Suppressor macrophage treated with lipopolysaccharide for 4 hours (primary cell): ENCODE measurements around the gene ALKBH4.
"Not testable (repeated sequence)": the region's sequence is repeated elsewhere in the genome, so short reads cannot be mapped to it uniquely, and the experiment has no call there.

Experiments used
- DNase-seq: peaks from one replicate; pipeline ENCODE4 v3.0.0-alpha.2; 2020

Gene ALKBH4, protein sequence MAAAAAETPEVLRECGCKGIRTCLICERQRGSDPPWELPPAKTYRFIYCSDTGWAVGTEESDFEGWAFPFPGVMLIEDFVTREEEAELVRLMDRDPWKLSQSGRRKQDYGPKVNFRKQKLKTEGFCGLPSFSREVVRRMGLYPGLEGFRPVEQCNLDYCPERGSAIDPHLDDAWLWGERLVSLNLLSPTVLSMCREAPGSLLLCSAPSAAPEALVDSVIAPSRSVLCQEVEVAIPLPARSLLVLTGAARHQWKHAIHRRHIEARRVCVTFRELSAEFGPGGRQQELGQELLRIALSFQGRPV

DNA sequence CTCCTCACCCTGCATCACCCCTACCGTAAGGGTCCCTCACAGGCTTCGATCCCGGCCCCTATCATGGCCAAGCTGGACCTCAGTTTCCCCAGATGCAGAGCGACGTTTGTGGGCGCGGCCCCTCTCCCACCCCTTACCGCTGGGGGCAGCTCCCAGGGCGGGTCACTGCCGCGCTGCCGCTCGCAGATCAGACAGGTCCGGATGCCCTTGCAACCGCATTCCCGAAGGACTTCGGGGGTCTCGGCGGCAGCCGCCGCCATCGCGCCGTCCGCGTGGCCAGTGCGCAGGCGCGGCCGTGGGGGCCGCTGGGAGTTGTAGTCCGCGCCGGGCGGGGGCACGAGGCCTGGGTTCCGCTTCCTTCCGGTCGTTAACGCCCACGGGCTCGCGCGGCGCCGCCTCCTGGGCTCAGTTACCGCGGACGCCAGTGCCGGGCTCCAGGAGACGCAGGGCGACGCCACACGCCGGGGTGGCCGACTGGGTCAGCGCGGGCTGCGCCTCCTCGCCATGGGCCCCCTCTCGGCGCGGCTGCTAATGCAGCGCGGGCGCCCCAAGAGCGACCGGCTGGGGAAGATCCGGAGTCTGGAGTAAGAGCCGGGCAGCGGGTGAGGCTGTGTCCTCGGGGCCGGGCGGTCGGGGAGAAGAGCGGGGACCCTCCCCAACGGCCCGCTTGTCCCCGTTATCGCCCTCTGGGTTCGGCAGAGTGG, at the start of gene ALKBH4, which contains the start of gene LRWD1:
Gene ALKBH4 (minus strand): TSS at position 287 of the 704 bp plus-strand sequence. CDS start 27 bp downstream, at position 260.
Gene LRWD1 (plus strand): TSS at position 408 of the 704 bp plus-strand sequence. CDS start 97 bp downstream, at position 505.
- peak; percentile 99 for DNase-seq

DNA sequence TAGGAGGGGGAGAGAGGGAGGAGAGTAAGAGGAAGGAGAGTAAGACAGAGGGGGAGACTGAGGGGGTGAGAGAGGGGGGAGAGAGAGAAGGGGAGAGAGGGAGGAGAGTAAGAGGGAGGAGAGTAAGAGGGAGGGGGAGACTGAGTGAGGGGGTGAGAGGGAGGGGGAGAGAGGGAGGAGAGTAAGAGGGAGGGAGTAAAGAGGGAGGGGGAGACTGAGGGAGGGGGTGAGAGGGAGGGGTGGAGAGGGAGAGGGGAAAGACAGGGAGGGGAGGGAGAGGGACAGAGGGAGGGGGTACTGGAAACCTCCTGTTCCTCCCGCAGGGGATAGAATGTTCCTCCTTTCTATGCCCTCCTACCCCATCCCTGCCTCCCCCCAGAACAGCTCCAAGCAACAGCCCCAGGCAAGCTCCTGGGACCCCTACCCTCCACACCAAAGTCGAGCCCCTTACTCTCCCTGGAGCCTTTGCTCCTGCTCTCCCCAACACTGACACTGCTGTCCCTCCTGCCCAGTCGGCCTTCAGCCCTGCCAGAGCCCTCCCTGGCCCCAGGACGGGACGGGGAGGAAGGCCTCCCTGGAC, 48.1 kb upstream of the ALKBH4 start:
- DNase-seq: peak; percentile 29

DNA sequence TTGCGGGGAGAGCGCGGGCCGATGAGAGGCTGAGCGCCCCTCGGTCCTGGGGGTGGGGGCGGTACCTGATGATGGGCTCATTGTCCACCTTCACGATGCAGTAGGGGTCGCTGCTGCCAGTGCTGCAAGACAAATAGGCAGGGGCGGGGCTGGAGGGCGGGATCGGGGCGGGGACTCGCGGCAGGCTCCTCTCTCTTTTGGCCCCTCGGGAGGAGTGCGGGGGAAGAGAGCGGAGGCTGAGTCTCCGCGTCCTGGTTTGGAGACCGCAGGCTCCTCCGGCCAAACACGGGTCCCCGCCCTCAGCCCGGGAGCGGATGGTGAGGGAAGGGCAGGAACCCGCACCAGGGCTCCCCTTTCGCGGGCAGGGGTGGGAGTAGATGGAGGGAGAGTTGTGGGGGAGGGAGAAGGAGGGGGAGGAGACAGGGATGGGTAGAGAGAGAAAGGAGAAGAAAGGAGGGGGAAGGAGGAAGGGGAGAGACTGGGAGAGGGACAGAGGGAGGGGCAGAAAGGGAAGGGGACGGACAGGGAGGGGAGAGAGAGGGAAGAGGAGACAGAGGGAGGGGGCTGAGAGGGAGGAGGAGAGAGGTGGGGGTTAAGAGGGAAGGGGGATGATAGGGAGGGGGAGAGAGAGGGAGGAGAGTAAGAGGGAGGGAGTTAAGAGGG, 47.3 kb upstream of the ALKBH4 start:
- DNase-seq: not testable (repeated sequence)

DNA sequence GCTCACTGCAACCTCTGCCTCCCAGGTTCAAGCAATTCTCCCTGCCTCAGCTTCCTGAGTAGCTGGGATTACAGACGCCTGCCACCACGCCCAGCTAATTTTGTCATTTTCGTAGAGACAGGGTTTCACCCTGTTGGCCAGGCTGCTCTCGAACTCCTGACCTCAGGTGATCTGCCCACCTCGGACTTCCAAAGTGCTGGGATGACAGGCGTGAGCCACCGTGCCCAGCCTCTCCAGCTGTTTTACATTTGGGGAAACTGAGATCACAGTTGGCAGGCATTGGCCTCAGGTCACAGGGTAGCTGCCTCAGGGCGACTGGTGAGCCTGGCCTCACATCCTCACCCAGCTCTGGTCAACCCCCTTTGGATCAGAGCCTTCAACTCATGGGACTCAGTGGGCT, 45.9 kb upstream of the ALKBH4 start:
- DNase-seq: not testable (repeated sequence)

DNA sequence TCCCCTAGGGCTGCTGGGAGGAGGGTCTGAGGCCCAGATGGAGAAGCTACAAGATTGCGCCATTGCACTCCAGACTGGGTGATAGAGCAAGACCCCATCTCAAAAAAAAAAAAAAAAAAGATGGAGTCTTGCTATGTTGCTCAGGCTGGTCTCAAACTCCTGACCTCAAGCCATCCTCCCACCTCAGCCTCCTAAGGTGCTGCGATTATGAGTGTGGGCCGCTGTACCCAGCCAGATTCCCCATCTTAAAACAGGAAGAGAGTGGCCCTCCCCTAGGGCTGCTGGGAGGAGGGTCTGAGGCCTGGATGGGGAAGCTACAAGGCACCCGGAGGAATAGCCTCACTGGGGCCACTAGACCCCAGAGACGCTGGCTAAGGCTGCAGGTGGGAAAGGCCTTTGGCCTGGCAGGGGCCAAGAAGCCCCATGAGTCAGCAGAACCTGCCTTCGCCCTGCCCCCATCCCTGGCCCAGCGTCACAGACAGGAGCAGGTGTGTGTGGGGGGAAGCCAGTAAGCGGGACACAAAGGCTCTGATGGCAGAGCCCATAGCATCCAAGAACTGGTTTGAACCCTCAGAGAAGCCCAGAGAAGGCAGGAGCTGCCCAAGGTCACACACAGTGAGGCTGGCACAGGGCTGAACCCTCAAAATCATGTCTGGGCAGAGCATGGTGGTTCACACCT, 42.9 kb upstream of the ALKBH4 start:
- DNase-seq: not testable (repeated sequence)

DNA sequence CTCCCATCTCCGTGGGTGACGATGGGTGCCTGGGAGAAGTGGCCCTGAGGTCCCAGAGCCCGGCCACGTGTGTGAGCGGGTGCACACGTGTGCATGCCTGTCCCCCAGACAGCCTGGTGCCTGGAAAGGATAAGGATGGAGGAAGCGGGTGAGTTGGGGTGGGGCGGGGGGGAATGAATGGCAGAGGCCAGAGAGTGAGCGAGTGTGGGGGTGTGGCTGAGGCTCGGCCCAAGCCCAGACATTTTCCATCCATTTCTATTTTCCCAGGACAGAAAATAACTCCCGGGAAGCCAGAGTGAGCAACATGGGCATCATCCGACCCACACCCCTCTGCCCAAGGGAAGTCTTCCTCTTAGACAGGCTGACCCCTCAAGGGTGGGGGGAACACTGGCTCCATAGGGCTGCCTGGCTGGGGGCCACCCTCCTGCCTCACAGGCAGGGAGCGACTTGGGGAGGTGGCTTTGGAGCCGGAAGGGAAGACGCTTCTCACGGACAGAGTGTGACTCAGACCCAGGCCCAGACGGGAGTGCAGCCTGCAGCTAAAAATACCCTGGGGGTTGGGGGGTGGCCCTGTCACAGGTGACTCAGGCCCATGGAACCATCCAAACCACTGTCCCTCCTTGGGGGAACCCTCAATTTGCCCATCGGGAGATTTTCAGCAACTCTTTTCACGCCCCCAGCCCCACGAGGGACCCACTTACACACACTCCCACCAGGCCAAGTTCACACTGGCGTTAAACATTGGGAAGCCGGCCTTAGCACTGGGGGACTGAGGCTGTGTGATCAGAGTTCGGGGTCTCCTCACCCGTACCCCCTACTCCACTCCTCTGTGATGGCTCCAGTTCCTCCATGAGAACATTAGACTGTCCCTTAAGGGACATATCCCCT, 40.9 kb upstream of the ALKBH4 start:
- DNase-seq: not testable (repeated sequence)

DNA sequence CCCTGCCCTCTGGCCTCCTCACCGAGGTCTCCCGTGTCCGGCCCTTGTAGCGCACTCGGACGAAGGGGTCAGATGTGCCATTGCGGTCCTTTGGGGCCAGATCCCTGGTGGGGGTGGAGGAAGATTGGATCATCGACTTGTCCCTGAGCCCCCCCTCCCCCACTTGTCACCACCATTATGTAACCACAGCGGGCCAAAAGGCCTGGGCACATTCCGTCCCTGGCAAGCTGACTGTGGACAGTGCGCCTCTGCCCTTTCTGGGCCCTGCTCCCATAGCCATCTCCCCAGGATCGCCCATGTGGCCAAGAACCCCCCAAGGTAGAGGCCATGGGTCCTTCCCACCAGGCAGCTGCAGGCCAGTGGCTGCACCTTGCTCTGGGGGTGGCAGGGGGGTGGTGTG, 38.5 kb upstream of the ALKBH4 start:
- DNase-seq: not testable (repeated sequence)

DNA sequence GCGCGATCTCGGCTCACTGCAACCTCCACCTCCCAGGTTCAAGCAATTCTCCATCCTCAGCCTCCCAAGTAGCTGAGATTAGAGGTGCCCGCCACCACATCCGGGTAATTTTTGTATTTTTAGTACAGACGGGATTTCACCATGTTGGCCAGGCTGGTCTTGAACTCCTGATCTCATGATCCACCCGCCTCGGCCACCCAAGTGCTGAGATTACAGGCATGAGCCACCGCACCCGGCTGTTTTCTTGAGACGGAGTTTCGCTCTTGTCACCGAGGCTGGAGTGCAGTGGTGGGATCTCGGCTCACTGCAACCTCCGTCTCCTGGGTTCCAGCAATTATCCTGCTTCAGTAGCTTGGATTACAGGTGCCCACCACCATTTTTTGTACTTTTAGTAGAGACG, 33.7 kb upstream of the ALKBH4 start:
- DNase-seq: not testable (repeated sequence)

DNA sequence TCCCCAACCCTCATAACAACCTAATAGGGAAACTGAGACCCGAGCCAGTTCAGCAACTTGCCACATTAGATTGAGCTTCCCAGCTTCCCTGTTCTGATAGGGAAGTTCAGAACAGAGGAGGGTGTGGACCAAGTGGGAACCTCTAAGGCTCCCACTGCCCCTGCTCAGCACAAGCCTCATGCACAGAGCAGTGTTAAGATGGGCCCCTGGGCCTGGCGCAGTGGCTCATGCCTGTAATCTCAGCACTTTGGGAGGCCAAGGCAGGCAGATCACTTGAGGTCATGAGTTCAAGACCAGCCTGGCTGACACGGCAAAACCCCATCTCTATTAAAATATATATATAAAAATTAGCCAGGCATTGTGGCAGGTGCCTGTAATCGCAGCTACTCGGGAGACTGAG, 32.6 kb upstream of the ALKBH4 start:
- not testable (repeated sequence) for DNase-seq

DNA sequence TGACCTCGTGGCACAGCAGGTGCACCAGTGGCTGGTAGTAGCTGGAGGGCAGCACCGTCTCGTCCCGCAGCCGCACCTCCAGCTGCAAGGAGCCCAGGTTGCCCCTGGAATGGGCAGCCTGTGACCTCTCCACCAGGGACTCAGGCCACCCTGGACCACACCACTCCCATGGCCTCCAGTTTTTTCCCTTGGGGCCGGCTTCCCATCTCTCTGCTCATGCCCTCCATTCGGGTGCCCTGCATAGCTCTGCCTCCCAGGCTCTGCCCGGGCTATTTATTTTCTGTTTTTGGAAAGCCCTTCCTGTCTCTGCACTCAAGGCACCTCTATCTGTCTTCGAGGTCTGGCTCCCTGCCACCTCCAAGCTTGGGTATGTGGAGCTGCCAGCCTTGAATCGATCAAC, 32.2 kb upstream of the ALKBH4 start:
- DNase-seq: not testable (repeated sequence)

DNA sequence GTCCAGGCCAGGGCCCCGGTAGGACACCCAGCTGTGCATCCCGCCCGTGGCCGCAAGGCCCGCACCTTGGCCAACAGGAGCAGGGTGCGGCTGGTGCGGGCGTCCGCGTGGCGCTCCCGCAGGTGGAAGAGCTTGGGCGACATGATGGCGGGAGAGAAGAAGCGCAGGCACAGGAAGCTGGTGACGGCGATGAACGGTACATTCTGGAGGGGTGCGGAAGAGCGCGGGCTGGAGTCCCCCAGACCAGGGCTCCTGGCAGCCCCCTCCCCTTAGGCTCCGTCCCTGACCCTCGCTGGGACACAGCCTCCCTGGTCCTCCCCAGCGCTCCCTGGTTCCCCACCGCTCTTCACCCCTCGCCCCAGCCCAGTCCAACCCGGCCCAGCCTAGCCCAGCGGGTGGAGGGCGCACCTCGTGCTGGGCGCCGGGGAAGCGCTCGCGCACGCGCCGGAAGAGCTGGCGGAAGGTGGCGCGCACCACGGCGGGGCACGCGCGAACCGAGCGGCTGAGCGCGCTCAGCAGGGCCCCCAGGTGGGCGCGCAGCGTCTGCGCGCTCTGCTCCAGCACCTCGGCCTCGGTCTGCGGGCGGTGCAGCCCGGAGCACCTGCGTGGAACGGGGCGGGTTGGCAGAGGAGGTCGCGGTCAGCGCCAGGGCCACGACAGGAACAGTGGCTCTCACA, 29.9 kb upstream of the ALKBH4 start:
- not testable (repeated sequence) for DNase-seq

DNA sequence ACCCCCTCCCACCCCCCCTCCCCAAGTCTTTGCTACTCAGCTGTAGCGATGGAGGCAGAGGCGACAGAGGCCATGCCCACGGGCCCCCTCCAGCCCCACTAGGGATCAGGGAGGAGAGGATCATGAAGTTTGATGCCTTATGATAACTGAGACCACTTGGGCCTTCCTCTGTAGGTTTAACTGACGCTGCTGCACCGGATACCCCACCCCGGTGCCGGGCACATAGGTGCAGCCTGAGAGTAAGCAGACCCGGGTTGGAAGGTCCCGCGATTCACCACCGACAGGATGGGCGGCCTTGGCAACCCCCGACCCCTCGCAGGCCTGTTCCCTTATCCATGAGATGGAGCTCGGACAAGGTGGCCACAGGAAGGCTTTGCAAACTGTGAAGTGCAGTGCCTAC, 29.4 kb upstream of the ALKBH4 start:
- DNase-seq: not testable (repeated sequence)

DNA sequence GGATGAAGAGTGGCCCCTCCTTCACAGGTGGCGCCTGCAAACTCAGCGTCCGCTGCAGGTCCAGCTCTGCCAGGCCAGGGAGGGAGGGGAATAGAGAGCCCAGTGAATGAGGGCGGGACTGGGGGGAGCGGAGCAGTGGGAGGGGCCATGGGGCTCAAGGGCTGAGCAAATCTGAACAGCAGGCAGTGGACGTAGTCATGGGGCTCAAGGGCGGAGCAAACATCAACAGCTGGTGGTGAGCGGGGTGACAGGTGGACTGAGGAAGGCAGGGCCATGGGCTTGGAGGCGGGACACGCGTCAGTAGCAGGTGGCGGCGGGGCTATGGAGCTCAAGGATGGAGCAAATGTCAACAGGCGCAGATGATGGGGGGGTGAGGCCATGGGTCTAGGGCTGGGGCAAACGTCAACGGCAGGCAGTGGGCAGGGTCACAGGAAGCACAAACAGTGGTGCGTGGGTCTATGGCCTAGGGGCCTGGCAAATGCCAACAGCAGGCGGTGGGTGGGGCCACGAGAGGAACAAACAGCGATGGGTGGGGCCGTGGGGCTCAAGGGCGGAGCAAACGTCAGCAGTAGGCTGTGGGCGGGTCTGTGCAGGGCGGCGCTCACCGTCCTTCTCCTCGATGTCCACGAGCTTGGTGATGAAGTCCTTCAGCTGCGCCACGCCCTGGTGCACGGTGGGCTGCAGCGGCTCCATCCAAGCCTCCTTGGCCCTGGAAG, 28.7 kb upstream of the ALKBH4 start:
- not testable (repeated sequence) for DNase-seq

DNA sequence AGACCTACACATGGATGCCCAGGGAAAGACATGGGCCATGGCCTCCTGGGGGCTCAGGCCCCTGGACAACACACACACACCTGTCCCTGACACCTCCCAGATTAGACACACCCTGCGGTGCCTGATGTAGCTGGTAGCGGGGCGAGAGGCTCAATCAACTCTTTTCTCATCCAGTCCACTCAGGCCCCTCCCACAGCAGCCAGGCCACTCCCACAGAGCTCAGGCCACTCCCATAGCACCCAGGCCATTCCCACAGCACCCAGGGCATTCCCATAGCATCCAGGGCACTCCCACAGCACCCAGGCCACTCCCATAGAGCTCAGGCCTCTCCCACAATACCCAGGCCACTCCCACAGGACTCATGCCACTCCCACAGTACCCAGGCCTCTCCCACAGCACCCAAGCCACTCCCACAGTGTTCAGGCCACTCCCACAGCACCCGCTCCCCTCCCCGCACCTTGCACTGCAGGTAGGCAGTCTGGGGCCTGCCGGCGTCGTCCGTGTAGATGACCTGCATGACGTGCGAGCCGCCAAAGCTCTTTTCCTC, 25.9 kb upstream of the ALKBH4 start:
- DNase-seq: not testable (repeated sequence)

DNA sequence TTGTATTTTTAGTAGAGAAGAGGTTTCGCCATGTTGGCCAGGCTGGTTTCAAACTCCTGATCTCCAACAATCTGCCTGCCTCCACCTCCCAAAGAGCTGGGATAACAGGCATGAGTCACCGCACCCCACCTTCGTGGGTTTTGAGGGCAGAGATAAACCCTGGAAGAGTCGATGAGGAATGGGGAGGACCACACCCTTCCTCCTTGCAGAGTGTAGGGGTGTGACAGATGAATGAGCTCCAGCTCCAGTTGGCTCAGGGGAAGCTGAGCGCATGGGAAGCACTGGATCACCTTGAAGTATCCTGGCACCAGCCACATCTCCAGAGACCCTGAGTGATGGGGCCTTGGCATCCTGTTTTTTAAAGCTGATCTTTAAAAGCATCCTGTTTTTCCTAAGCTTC, 19.7 kb upstream of the ALKBH4 start:
- DNase-seq: not testable (repeated sequence)

DNA sequence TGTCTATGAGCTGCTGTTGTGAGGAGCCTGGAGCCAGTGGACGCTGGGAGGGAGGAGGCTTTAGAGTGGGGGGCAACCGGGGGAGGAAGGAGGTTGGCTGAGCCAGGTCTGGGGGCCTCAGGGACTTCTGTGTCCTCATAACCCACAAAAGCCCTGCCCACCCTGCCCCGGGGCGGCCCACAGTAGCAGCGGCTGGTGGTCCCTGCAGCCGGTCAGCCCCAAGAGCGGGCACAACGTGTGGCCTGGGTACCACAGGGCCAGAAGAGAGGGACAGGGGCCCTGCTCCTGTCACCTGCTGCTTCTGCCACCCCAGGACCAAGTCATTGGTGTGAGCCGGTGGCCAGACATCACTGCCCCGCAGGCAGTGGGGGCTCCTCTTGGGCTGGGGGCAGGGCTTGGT, 17.3 kb upstream of the ALKBH4 start:
- not testable (repeated sequence) for DNase-seq

DNA sequence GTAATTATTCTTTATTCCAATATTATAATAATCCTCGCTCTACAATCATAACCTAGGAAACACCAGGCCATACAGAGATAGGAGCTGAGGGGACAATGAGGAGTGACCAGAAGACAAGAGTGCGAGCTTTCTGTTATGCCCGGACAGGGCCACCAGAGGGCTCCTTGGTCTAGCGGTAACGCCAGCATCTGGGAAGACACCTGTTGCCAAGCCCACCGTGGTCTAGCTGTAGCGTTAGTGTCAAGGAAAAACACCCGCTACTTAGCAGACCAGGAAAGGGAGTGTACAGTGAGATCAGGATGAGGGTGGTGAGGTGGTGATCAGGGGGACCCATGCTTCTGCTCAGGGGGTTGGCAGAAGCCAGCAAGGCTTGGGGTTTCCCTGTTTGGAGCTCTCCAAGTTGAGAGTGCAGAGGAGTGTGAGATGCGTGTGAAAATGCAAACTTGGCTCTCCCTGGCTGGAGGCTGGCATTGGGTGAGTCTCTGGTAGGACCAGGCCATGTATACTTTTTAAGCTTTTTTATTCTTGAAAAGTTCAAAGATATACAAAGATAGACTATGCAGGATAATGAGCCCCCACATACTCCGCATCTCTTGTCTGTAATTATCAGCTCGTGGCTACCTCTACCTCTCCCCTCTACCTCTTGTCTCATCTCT, 15.4 kb upstream of the ALKBH4 start:
- not testable (repeated sequence) for DNase-seq

DNA sequence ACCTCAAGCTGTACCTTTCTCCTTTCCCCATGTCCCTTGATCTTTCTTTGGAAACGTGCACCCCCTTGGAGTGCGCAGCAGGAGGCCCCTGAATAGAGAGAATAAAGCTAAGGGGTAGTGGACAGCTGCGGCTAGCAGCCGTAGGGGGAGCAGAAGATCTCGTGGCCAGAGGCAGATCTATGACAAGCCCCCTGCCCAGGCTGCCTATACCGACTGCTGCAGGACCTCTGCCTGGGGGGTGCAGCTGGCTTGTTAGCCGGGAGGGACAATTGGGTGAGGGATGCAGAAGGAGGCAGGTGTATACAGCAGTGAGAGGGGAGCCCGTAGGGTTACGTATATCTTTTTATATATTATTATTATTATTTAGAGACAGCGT, 14.5 kb upstream of the ALKBH4 start:
- DNase-seq: not testable (repeated sequence)
